BLaER1 (cell line): ENCODE measurements around the gene VTN.

Experiments
- H3K27ac ChIP-seq: shearing (Covaris generic); formaldehyde crosslinking; 2 replicates; pipeline ENCODE4 v1.8.1; 2022
- H3K27me3 ChIP-seq: shearing (Covaris generic); formaldehyde crosslinking; 2 replicates; pipeline ENCODE4 v1.8.1; 2022
- H3K36me3 ChIP-seq: shearing (Covaris generic); formaldehyde crosslinking; 2 replicates; pipeline ENCODE4 v1.8.1; 2022
- H3K4me1 ChIP-seq: shearing (Covaris generic); formaldehyde crosslinking; 2 replicates; pipeline ENCODE4 v1.8.1; 2022
- H3K4me2 ChIP-seq: shearing (Covaris generic); formaldehyde crosslinking; 2 replicates; pipeline ENCODE4 v1.8.1; 2022
- H3K4me3 ChIP-seq: shearing (Covaris generic); formaldehyde crosslinking; 2 replicates; pipeline ENCODE4 v1.8.1; 2022
- H3K9ac ChIP-seq: shearing (Covaris generic); formaldehyde crosslinking; 2 replicates; pipeline ENCODE4 v1.8.1; 2022
- H3K9me3 ChIP-seq: shearing (Covaris generic); formaldehyde crosslinking; 2 replicates; pipeline ENCODE4 v1.8.1; 2022
- H4K20me1 ChIP-seq: shearing (Covaris generic); formaldehyde crosslinking; 2 replicates; pipeline ENCODE4 v1.8.1; 2022
- Cebpa-rat ChIP-seq: shearing (Covaris generic); IDR thresholded peaks from 2 replicates; pipeline ENCODE4 v1.8.1; 2022

VTN gene

GRCh38 chr17:28335959-28336871 is 33.9 kb downstream of the VTN start:
- H3K9me3 ChIP-seq = no peaks in the 10 kb centered on the region
- no peak for TF ChIP-seq Cebpa-rat
- H3K36me3 ChIP-seq = peaks cover 37% of the 10 kb centered on the region
- H3K27ac ChIP-seq = peak overlapping the region; percentile 64; the same call in 1 of the 2 replicates
- no peaks in the 10 kb centered on the region for H3K27me3 ChIP-seq
- peak overlapping the region; percentile 84 for H3K9ac ChIP-seq
- peak overlapping the region; percentile 95 for H3K4me2 ChIP-seq
- H3K4me1 ChIP-seq = peaks cover 25% of the 10 kb centered on the region
- peaks cover 67% of the 10 kb centered on the region for H4K20me1 ChIP-seq
- H3K4me3 ChIP-seq = peak overlapping the region; percentile 93

DNA sequence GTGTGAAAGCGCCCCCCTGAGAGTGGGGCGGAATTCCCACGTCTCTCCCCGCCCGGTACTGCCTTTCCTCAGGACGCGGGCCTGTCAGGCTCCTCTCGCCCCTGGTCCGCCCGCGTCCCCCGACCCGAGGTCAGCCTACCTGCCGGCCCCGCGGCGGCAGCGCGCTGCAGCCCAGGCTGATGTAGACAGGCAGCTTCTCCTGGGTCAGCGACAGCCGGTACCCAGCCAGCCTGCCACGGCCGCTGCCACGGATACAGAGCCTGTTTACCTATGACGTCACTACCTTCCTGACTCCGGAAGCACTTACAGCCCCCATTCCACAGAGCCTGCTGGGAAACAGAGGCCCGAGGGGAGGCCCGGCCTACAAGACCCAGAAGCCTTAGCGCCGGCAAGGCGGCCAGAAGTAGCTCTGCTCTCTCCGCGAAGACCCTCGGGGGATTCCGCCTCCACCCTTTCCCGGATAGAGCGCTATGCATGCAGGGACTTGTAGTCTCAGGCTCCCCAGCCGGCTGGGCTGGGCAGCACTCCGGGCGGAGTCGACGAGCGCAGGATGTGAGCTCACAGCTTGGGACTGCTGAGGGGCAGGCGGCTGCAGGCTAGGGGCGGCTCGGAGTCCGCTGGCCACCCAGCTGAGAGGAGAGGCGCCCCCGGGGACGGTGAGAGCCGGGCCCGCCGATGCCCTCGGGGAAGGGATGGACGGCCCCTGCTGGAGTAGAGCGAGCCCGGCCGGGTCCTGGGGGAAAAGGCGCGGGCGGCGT is 34.7 kb downstream of the VTN start, which contains the start of the genes IFT20 and TNFAIP1:
Gene IFT20 (minus strand): TSS at position 272 of the 758 bp plus-strand sequence. CDS start 3,487 bp downstream, outside the sequence.
Gene TNFAIP1 (plus strand): TSS at position 561 of the 758 bp plus-strand sequence. CDS start 3,761 bp downstream, outside the sequence.
- Histone ChIP-seq H3K9ac (peak within 1 kb of the TSS; percentile 84), H3K4me1 (peaks cover 25% of the 10 kb centered on the region), H3K4me2 (peak within 1 kb of the TSS; percentile 98), H3K9me3 (no peaks in the 10 kb centered on the region), H3K27me3 (no peaks in the 10 kb centered on the region), H3K27ac (peak within 1 kb of the TSS; percentile 64), H3K36me3 (peaks cover 37% of the 10 kb centered on the region), H3K4me3 (peak within 1 kb of the TSS; percentile 93), H4K20me1 (peaks cover 76% of the 10 kb centered on the region)
- no peak for TF ChIP-seq Cebpa-rat

- peak overlapping the region; percentile 93 for H3K4me3 ChIP-seq
- peaks cover 76% of the 10 kb centered on the region for H4K20me1 ChIP-seq
- H3K27me3 ChIP-seq = no peaks in the 10 kb centered on the region
- peak overlapping the region; percentile 84 for H3K9ac ChIP-seq
- no peak for TF ChIP-seq Cebpa-rat
- peaks cover 36% of the 10 kb centered on the region for H3K36me3 ChIP-seq
- no peaks in the 10 kb centered on the region for H3K9me3 ChIP-seq
- H3K4me2 ChIP-seq = peak overlapping the region; percentile 98
- peaks cover 25% of the 10 kb centered on the region for H3K4me1 ChIP-seq
- peak overlapping the region; percentile 61 for H3K27ac ChIP-seq
Observed at GRCh38 chr17:28334666-28335200, 35.4 kb downstream of the VTN start.

GRCh38 chr17:28334171-28334570 is 35.9 kb downstream of the VTN start:
- Histone ChIP-seq H3K4me3 (peak overlapping the region; percentile 93), H3K9me3 (no peaks in the 10 kb centered on the region), H3K27ac (no peak overlapping the region), H3K4me1 (peaks cover 25% of the 10 kb centered on the region), H3K36me3 (peaks cover 36% of the 10 kb centered on the region), H3K4me2 (peak overlapping the region; percentile 98), H4K20me1 (peaks cover 74% of the 10 kb centered on the region), H3K27me3 (no peaks in the 10 kb centered on the region), H3K9ac (peak overlapping the region; percentile 84)
- TF ChIP-seq Cebpa-rat = no peak

DNA sequence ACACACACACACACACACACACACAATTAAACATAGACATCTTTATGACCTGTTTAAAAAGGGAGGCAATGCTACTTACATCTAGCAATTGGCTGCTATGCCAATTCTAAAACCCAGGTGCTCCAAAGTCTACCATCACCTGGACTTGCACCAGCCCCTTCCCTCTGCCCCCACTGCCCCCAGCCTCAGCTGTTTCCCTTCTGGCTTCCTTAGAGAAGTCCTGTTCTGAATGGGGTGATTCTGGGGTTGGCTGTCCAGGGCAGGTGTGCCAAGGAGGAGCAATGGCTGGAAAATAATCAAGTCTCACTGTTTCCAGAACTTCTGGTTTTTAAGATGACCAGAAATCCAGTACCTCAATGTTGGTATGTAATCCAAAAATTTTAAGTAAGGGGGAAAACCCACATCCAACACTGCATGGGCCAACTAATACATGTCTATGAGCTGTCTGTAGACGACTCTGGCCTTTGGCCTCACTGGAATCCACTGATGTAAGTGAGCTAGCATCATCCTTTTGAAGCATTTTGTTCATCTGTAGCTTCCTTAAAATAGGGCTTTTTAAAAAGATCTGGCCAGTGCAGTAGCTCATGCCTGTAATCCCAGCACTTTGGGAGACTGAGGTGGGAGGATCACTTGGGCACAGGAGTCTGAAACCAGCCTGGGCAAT is 36.9 kb downstream of the VTN start:
- H3K4me3 ChIP-seq = no peak overlapping the region
- H4K20me1 ChIP-seq = peaks cover 71% of the 10 kb centered on the region
- H3K27me3 ChIP-seq = no peaks in the 10 kb centered on the region
- H3K4me2 ChIP-seq = no peak overlapping the region
- H3K9ac ChIP-seq = no peak overlapping the region
- H3K9me3 ChIP-seq = no peaks in the 10 kb centered on the region
- H3K4me1 ChIP-seq = peaks cover 25% of the 10 kb centered on the region
- TF ChIP-seq Cebpa-rat = no peak
- peaks cover 38% of the 10 kb centered on the region for H3K36me3 ChIP-seq
- H3K27ac ChIP-seq = no peak overlapping the region

- Histone ChIP-seq H3K4me2 (no peak overlapping the region), H3K9ac (no peak overlapping the region), H3K27ac (no peak overlapping the region), H3K27me3 (no peaks in the 10 kb centered on the region), H4K20me1 (peaks cover 71% of the 10 kb centered on the region), H3K4me3 (no peak overlapping the region), H3K4me1 (peaks cover 25% of the 10 kb centered on the region), H3K9me3 (no peaks in the 10 kb centered on the region), H3K36me3 (peaks cover 51% of the 10 kb centered on the region)
- TF ChIP-seq Cebpa-rat = no peak
Observed at GRCh38 chr17:28331891-28332420, 38.2 kb downstream of the VTN start.

DNA sequence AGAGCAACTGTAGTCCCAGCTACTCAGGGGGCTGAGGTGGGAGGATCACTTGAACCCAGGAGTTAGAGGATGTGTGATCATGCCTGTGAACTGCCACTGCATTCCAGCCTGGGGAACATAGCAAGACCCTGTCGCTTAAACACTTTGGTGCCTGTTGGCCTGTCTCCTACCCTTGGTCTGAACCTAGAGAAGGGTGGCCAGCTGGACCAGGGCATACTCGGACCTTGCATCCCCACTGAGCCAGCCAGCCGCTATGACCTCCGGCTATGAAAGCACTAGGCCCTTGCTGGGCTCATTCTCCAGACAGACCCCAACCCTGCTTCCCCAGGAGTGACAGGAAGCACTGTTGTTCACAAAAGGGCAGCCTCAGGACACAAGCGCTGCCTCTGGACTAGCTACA is 39.4 kb downstream of the VTN start:
- H3K4me1 ChIP-seq = peaks cover 17% of the 10 kb centered on the region
- H3K27me3 ChIP-seq = no peaks in the 10 kb centered on the region
- H3K4me3 ChIP-seq = no peak overlapping the region
- H3K27ac ChIP-seq = no peak overlapping the region
- peaks cover 73% of the 10 kb centered on the region for H4K20me1 ChIP-seq
- H3K9me3 ChIP-seq = no peaks in the 10 kb centered on the region
- no peak overlapping the region for H3K9ac ChIP-seq
- H3K4me2 ChIP-seq = no peak overlapping the region
- TF ChIP-seq Cebpa-rat = no peak
- peaks cover 63% of the 10 kb centered on the region for H3K36me3 ChIP-seq

DNA sequence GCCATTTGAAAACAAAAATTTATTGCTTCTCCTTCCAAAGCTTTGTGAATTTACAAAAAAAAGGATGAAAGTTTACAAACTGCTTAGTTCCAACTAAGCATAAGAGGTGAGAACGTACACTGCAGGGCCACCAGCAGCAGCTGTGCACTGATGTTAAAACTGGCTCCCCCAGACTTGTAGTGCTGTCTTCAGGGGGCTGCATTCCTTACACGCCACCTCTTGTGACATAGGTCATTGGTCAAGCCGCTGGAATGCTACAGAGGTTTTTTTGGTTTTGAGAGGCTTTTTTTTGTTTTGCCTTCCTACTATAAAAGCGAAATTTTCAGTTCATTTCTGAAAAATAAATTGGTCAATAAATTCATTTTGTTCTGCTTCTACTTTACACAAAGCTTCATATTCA is 41.8 kb downstream of the VTN start:
- no peak for TF ChIP-seq Cebpa-rat
- Histone ChIP-seq H3K36me3 (peaks cover 73% of the 10 kb centered on the region), H3K27ac (no peak overlapping the region), H3K27me3 (no peaks in the 10 kb centered on the region), H3K4me2 (no peak overlapping the region), H4K20me1 (peaks cover 79% of the 10 kb centered on the region), H3K9me3 (no peaks in the 10 kb centered on the region), H3K4me1 (peaks cover 5% of the 10 kb centered on the region; the same call in 1 of the 2 replicates), H3K9ac (no peak overlapping the region), H3K4me3 (no peak overlapping the region)

DNA sequence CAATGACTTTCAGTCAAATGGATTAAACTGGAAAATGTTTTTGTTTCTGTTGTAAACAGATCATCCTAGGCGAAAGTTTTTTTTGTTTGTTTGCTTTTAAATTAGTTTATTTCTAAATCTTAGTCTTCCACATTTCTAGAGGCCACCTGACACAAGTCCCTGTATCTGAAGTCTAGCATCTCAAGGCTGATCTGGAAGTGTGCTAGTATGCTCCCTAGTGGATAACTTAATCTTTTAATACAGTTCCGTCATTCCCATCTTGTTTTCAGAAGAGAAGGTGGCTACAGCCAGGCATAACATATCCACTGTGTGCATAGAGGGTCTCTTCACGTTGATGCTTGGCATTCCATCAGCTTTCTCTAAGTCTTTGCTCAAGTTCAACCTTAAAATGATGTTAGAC is 42.4 kb downstream of the VTN start:
- Histone ChIP-seq H3K9ac (no peak overlapping the region), H3K36me3 (peaks cover 73% of the 10 kb centered on the region), H3K9me3 (no peaks in the 10 kb centered on the region), H3K4me3 (no peak overlapping the region), H4K20me1 (peaks cover 85% of the 10 kb centered on the region), H3K27me3 (no peaks in the 10 kb centered on the region), H3K4me2 (no peak overlapping the region), H3K4me1 (peaks cover 5% of the 10 kb centered on the region; the same call in 1 of the 2 replicates), H3K27ac (no peak overlapping the region)
- no peak for TF ChIP-seq Cebpa-rat
